NCI-H2171 treated with DMSO at 0.1 percent for 48 hours (cell line): ENCODE data around the gene ARHGEF11.

Experiments used
- DNase-seq: peaks from one replicate; lab custom pipeline; 2025; lab: John Stamatoyannopoulos, UW

Gene ARHGEF11

GRCh38 chr1:156949127-156949526, 96.4 kb downstream of the ARHGEF11 start:
- no peak for DNase-seq

GRCh38 chr1:156948708-156949107, 96.8 kb downstream of the ARHGEF11 start:
- no peak for DNase-seq

- no peak for DNase-seq
Observed at GRCh38 chr1:156947818-156948525, 97.6 kb downstream of the ARHGEF11 start.

GRCh38 chr1:156947127-156947526, 98.4 kb downstream of the ARHGEF11 start:
- DNase-seq = no peak

GRCh38 chr1:156945881-156946661, 99.5 kb downstream of the ARHGEF11 start:
- peak; percentile 88 for DNase-seq

GRCh38 chr1:156944848-156945247, 100.7 kb downstream of the ARHGEF11 start:
- DNase-seq = no peak

GRCh38 chr1:156944268-156944667, 101.3 kb downstream of the ARHGEF11 start:
- DNase-seq = no peak

- no peak for DNase-seq
Observed at GRCh38 chr1:156943756-156944155, 101.8 kb downstream of the ARHGEF11 start.

GRCh38 chr1:156942576-156942975, 103.0 kb downstream of the ARHGEF11 start:
- no peak for DNase-seq

- no peak for DNase-seq
Observed at GRCh38 chr1:156942176-156942575, 103.4 kb downstream of the ARHGEF11 start.

- no peak for DNase-seq
Observed at GRCh38 chr1:156941675-156942074, 103.9 kb downstream of the ARHGEF11 start.

GRCh38 chr1:156939786-156940334, 105.7 kb downstream of the ARHGEF11 start:
- no peak for DNase-seq

GRCh38 chr1:156938813-156939212, 106.7 kb downstream of the ARHGEF11 start:
- DNase-seq = no peak

- no peak for DNase-seq
Observed at GRCh38 chr1:156937883-156938282, 107.7 kb downstream of the ARHGEF11 start.

- DNase-seq = no peak
Observed at GRCh38 chr1:156936721-156937220, 108.8 kb downstream of the ARHGEF11 start.

GRCh38 chr1:156936191-156936590, 109.4 kb downstream of the ARHGEF11 start:
- no peak for DNase-seq

- no peak for DNase-seq
Observed at GRCh38 chr1:156935505-156936128, 109.9 kb downstream of the ARHGEF11 start.

GRCh38 chr1:156933136-156933535, 112.4 kb downstream of the ARHGEF11 start:
- DNase-seq = no peak

- DNase-seq = no peak
Observed at GRCh38 chr1:156931974-156932710, 113.4 kb downstream of the ARHGEF11 start.

- no peak for DNase-seq
Observed at GRCh38 chr1:156931211-156931952, 114.2 kb downstream of the ARHGEF11 start.

GRCh38 chr1:156930483-156930882, 115.1 kb downstream of the ARHGEF11 start:
- no peak for DNase-seq
